NCI-H460 (cell line): ENCODE measurements around the gene CEP128. TPM values are rescaled to one million over a fixed set of nuclear protein-coding genes. Genes with fewer than 3 reads are reported as not detected.

Source experiments
- DNase-seq: peaks from one replicate; pipeline ENCODE4 v3.0.0-alpha.2; 2016; ENCODE audit warnings: low read depth; ENCODE audit errors: extremely low read depth
- polyA plus RNA-seq: library from polyadenylated mRNA; depleted of rRNA; stranded (reverse); fragments of >200 nt; gene quantifications from 2 replicates; pipeline ENCODE4 v1.2.3, GENCODE V29; 2014; cell fraction: nucleus; rRNA removed
- total RNA-seq: library from RNA; depleted of rRNA; stranded (reverse); fragments of >200 nt; shearing (Covaris generic); gene quantifications from 2 replicates; pipeline ENCODE4 v1.2.3, GENCODE V29; 2014; rRNA removed

Gene CEP128
- 2.8 and 4.4 TPM in 2 replicates for total RNA-seq
- polyA plus RNA-seq = 2.2 and 10.5 TPM in 2 replicates

DNA sequence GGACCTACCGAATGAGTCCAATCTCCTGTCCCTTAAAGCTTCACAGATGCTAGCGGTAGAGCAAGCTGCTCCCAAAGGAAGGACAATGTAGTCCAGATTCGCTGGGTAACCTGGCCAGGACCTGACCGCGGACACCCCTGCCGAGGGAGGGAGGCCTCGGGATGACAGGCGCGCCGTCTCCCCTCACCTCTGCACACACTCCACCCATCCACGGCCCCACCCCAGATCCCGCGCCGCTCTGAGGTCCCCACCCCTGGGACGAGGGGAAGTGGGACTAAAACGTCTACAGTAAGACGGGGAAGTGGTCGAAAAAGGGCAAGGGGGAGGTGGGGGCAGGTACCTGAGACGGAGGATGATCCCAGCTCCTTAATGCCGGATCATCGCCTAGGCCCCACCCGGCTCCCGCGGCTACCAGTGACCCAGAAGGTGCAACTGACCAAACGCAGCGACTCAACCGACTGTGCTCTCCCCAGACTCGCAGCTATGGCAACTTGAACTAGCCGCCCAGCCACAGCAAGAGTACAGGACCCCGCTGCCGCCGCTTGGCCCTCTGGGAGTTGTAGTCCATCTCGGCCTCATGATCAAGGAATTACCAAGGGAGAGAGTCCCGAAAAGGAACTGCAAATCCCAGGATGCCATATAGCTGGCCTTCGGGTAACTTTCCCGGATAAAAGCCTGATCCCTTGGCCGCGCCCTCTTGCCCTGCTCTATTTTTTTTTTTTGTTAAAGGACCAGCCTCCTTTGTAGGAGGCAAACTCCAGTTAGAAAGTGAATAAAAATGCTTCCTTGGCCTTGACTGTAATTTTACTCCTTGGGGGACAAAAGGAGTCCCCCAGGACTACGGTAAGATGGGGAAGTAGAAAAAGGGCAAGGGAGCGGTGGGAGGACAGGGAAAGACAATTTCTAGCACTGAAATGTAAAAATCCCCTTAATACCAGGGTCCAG is at the start of gene CEP128:
Gene CEP128, minus strand, starts transcription at position 498 of the 945 bp plus-strand sequence.
- peak; percentile 97 for DNase-seq

GRCh38 chr14:80988735-80989429 is 47.3 kb upstream of the CEP128 start:
- DNase-seq = no peak

DNA sequence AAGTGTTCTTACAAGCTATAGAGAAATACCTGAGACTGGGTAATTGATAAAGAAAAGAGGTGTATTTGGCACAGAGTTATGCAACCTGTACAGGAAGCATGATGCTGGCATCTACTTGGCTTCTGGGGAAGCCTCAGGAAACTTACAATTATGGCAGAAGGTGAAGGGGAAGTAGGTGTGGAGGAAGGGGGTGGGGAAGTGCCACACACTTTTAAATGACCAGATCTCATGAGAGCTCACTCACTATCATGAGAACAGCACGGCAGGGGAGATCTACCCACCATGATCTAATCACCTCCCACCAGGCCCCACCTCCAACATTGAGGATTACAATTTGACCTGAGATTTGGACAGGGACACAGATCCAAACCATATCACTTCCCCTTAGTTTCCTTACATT is 46.7 kb upstream of the CEP128 start:
- DNase-seq = no peak

GRCh38 chr14:80987235-80988032 is 45.9 kb upstream of the CEP128 start:
- DNase-seq = peak; percentile 68

DNA sequence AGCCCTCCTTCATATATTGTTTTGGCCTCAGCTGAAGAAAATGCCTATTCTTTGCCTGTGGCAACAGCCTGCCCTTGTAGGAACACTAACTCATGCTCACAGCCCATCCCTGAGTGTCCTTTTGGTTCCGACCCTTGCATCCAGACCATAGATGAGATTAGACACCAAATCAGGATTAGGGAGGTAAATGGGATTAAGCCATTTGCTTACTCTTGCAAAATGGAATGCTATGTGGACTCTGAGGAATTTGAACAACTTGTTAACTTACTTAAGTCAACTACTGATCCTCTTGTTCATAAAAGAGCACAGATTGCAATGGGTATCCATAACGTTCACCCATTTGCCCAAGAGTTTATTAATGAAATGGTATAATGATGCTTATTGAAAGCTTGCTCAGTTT is 41.2 kb upstream of the CEP128 start:
- DNase-seq = no peak

DNA sequence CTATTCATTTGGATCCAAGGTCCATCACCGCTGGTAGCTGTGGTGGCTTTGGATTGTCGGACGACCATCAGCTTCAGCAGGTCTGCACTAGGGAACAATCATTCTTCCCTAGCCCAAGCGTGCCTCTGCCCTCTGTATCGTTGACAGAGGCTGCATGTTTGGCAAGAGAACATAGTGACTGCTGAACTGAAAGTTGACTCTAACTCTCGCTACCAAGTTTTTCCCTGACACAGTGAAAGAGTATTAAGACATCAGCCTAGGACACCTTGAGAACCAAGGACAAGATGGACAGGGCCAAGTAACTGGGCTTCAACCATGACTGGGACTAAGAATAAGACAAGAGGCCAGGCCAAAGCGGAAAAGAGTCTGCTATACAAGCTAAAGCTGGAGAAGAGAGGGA is 40.1 kb upstream of the CEP128 start:
- DNase-seq = no peak

DNA sequence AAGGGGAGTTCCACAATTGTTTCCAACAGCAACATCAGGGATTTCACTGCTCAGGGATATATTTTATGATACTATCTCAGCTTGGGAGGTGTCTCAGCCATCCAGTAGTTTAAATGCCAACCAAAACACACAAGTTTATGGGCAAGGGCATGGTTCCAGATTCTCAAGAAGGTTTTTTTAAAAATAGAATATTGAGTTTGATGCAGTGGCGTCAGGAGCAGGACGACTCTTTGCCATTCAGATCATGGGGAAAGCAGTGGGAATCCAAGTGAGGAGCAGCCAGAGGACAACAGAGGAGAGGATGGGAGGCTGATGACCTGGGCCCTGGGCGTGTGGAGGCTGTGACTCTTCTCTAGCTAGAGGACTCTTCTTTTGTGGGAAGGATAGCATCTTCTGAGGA is 39.6 kb upstream of the CEP128 start:
- no peak for DNase-seq

DNA sequence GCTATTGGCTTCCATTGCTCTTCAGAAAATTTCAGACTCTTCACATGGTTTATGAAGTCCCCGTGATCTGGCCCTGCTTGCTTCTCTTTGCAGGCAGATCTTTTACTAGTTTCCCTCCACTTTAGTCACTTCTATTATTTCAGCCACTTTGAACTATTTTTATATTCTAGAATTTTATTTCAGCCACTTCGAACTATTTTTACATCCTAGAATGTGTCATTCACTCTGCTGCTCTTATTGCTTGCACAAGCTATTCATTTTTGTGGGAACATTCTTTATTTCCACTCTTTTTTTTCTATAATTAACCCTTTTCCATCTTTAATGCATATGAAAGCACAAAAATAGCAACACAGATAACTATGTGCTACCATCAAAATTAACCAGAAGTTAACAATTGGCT is 38.4 kb upstream of the CEP128 start:
- no peak for DNase-seq

GRCh38 chr14:80978403-80978802 is 36.9 kb upstream of the CEP128 start:
- DNase-seq = no peak

GRCh38 chr14:80977221-80977620 is 35.7 kb upstream of the CEP128 start:
- DNase-seq = no peak

DNA sequence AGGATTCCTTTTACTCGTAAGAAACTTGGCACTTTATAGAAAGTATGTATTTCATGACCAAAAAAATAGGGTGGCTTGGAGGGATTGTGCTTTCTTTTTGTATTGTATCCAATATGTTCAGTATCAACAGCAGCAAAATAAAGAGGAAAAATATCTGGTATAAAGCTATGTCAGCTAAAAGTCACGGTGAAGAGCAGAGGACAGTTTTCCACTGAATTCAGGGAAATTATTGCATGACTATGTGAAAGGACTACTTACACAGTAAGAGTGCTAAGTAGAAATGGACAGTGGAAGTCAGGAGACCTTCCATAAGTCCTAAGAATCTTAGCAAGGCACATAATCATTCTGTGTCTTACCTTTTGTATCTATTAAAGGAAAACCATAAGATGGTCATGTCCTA is 33.1 kb upstream of the CEP128 start:
- no peak for DNase-seq

- no peak for DNase-seq
These were observed 32.5 kb upstream of the CEP128 start for GRCh38 chr14:80973931-80974641.

GRCh38 chr14:80965037-80965436 is 23.5 kb upstream of the CEP128 start:
- DNase-seq = no peak

DNA sequence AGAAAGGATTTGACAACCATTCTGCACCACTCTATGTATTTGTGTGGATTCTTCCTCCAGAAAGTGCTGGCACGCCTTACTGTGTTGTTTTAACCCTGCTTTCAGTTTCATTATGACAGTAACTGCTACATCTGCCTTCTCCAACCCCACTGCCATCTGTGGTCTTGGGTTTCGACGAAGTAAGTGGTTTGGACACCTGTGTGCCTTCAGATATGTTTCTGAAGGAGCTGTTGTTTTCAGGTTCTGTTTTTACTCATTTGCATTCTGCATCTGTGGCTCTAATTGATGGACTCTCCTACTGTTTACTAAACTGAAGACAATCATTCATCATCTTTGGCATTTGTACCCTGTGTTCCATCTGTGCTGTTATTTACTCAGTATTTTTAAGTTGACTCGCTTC is 18.0 kb upstream of the CEP128 start:
- no peak for DNase-seq

DNA sequence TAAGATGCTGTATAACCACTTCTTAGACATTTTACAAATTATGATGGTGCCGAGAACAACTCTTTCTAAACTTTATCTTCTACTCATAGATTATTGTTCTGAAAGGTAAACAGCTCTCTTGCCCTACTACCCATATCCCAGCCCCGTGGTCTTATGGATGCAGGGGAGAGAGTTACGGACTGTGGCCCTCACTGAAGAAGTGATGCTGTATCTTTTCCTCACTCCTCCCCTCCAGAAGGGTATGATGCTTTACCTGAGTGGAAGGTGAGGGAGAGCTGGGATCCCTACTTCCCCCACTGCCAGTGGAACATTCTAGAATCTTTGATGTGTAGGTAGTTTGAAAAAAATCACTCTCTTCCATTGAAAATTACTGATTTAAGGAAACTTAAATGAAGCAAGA is 17.4 kb upstream of the CEP128 start:
- DNase-seq = no peak

DNA sequence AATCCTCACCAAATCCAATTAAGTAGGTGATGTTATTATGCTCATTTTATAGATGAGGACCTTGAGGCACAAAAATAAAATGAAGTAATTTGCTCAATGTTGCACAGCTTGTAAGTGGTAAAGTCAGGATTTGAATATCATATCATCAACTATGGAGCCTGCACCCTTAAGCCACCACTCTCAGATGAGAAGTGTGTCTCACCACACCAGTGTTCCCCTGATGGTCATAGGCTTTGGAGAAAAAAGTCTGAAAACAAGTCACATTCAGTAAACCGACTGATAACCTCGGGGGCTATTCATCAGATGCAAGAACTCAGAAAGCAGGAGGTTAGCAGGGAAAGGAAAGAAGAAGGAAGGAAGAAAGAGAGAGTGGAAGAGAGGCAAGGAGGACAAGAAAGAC is 16.7 kb upstream of the CEP128 start:
- no peak for DNase-seq

DNA sequence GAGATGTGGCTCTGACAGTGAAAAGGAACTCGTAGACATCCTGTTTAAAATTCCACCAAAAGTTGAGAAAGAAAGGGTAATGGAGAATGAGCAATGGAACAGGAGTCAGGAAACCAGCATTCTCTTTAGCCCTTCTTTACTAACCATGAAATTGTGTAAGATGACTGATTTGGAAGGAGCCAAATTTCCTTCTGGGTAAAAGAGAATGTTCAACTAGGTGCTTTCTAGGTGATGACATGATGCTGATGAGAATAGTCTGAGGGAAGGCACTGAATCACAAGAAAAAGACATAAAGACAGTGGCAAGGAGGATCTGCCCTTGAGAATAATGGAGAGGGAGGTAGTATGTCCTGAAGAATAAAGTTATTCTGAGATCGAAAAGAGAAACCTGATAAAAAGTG is 16.1 kb upstream of the CEP128 start:
- DNase-seq = no peak

- DNase-seq = no peak
These were observed 15.4 kb upstream of the CEP128 start for GRCh38 chr14:80956922-80957321.

DNA sequence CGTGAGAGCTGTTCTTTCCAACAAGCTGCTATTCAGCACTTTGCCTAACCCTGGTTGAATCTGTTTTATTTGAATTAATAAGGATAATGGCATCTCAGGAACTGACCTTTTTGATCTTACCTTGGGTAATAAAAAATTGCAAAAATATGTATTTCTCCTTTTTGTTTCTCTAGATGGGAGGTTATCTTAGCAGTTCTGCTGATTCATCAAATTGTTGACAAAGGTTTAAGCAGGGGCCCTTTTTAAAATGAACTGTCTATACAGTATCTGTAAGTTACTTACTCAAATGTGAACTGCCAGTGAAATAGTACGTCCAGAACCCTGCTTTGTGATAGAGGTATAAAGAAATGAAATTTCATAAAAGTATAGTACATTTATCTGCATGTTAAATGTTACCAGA is 14.6 kb upstream of the CEP128 start:
- no peak for DNase-seq

- DNase-seq = no peak
These were observed 13.9 kb upstream of the CEP128 start, which contains the start of gene TSHR for GRCh38 chr14:80955416-80955941. TSS of gene TSHR (plus strand) at chr14:80955621. CDS start at chr14:80955681, 60 bp downstream.
